ENCODE results near the gene ROCK1. TPM values are rescaled to one million over a fixed set of nuclear protein-coding genes. Genes with fewer than 3 reads are reported as not detected.

ROCK1 gene
- total and polyA plus RNA-seq, 2 donors from 2014 or later: 10.5 to 56.5 TPM

DNA sequence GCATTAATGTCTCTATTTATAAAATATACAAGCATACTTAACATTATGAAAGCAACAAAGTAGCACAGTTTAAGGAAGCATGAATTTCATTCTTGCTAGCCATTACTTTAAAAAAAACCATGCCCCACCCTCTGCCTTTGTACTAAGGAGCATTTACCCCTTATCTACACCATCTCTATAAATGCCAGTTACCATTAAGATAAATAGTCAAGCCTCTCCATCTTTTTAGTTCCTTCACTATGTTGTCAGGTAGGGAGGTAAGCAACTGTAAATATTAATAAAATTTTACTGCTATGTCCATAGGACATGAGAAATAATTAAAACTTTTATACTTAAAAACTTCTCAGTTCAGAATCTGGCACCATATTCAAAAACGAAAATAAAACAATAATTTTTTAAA, 42.1 kb downstream of the ROCK1 start:
- H3K4me1 ChIP-seq (ENCODE audit: control insufficient read depth in 2 of 3, insufficient read depth in 2 of 3, low read depth in 1 of 3, low read length in 3 of 3): peaks cover 0 to 4% (median 0%) of the 10 kb centered on the region in 3 donors
- H3K36me3 ChIP-seq (ENCODE audit: control insufficient read depth in 2 of 3, insufficient read depth in 3 of 3, low read length in 3 of 3): no peaks in the 10 kb centered on the region
- no peak overlapping the region for H3K4me3 ChIP-seq (ENCODE audit: low read length in 3 of 3)
- no peaks in the 10 kb centered on the region for H3K9me3 ChIP-seq (ENCODE audit: control insufficient read depth in 2 of 3, insufficient read depth in 1 of 3, low read length in 3 of 3)
- intact Hi-C loops (cut with DNase I): no loop called here
- TF ChIP-seq, protein P1, sequence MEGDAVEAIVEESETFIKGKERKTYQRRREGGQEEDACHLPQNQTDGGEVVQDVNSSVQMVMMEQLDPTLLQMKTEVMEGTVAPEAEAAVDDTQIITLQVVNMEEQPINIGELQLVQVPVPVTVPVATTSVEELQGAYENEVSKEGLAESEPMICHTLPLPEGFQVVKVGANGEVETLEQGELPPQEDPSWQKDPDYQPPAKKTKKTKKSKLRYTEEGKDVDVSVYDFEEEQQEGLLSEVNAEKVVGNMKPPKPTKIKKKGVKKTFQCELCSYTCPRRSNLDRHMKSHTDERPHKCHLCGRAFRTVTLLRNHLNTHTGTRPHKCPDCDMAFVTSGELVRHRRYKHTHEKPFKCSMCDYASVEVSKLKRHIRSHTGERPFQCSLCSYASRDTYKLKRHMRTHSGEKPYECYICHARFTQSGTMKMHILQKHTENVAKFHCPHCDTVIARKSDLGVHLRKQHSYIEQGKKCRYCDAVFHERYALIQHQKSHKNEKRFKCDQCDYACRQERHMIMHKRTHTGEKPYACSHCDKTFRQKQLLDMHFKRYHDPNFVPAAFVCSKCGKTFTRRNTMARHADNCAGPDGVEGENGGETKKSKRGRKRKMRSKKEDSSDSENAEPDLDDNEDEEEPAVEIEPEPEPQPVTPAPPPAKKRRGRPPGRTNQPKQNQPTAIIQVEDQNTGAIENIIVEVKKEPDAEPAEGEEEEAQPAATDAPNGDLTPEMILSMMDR (IDR thresholded peaks at IDR 0.05; ENCODE audit: borderline replicate concordance, extremely low read depth, insufficient read depth): no peak
- H3K27ac ChIP-seq (ENCODE audit: low read depth in 2 of 2, low read length in 2 of 2): no peak overlapping the region
- no peak for FAIRE-seq
- no peak overlapping the region for H3K9ac ChIP-seq (ENCODE audit: low read length in 3 of 3)
- no peak for DNase-seq
- H3K27me3 ChIP-seq (ENCODE audit: control insufficient read depth, insufficient read depth, low read length): no peaks in the 10 kb centered on the region

DNA sequence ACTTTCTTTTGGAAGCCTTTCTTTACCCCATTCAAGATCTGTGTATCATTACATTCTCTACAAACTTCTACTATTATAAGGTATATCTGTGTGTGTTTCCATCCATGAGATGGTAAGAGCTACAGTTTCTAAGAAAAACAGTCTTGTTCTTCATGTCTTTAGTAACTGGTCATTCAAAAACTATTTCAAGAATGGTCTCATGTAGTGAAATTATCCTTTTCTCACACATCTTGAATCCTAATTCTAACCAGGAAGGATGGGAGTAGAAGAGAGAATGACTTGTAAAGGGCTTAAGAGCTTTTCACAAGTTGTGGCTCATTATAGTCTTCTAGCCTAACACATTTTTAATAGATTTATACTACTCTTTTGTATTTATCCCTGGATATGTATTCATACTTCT, 47.3 kb downstream of the ROCK1 start:
- H3K36me3 ChIP-seq (ENCODE audit: control insufficient read depth in 2 of 3, insufficient read depth in 3 of 3, low read length in 3 of 3): no peaks in the 10 kb centered on the region
- intact Hi-C loops (cut with DNase I): no loop called here
- H3K27ac ChIP-seq (ENCODE audit: low read depth in 2 of 2, low read length in 2 of 2): no peak overlapping the region
- H3K9ac ChIP-seq (ENCODE audit: low read length in 3 of 3): no peak overlapping the region
- no peak overlapping the region for H3K4me3 ChIP-seq (ENCODE audit: low read length in 3 of 3)
- H3K9me3 ChIP-seq (ENCODE audit: control insufficient read depth in 2 of 3, insufficient read depth in 1 of 3, low read length in 3 of 3): no peaks in the 10 kb centered on the region
- no peak for DNase-seq
- no peak for FAIRE-seq
- TF ChIP-seq, protein P1 (IDR thresholded peaks at IDR 0.05; ENCODE audit: borderline replicate concordance, extremely low read depth, insufficient read depth): no peak
- H3K27me3 ChIP-seq (ENCODE audit: control insufficient read depth, insufficient read depth, low read length): no peaks in the 10 kb centered on the region
- no peaks in the 10 kb centered on the region for H3K4me1 ChIP-seq (ENCODE audit: control insufficient read depth in 2 of 3, insufficient read depth in 2 of 3, low read depth in 1 of 3, low read length in 3 of 3)

DNA sequence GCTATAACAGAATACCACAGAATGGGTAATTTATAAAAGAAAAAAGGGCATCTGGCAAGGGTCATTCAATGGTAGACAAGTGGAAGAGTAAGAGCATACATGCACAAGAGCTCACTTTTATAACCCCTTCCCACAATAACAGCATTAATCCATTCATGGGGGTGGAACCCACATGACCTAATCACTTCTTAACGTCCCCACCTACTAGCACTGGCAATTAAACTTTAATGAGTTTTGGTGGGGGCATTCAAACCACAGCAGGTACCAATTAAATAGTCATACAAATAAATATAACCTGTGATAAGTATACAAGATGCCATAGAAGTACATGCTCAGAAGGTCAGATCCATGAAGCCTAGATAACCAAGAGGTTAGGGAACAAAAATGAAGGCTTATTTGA, 48.6 kb downstream of the ROCK1 start:
- no peak overlapping the region for H3K9ac ChIP-seq (ENCODE audit: low read length in 3 of 3)
- TF ChIP-seq, protein P1 (IDR thresholded peaks at IDR 0.05; ENCODE audit: borderline replicate concordance, extremely low read depth, insufficient read depth): no peak

DNA sequence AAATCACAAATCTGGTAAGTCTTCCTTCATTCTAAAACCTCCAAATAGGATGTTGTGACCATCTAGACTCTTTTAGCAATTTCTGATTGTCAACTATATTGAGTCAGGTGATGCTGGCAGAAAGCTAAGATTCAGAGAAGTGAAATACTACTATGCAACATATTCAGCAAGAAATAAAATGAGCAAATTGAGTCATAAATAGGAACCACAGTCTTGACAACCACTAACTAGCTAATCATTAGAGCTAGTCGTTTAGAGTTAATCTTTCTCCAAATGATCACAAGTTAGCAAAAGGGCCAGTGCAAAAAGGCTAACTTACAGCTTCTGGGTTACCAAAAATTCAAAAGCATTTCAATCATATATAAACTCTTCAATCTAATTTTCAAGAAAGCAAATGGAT, 54.5 kb downstream of the ROCK1 start:
- no peaks in the 10 kb centered on the region for H3K36me3 ChIP-seq (ENCODE audit: control insufficient read depth in 2 of 3, insufficient read depth in 3 of 3, low read length in 3 of 3)
- no peak overlapping the region for H3K27ac ChIP-seq (ENCODE audit: low read depth in 2 of 2, low read length in 2 of 2)
- H3K4me1 ChIP-seq (ENCODE audit: control insufficient read depth in 2 of 3, insufficient read depth in 2 of 3, low read depth in 1 of 3, low read length in 3 of 3): no peaks in the 10 kb centered on the region
- no peak for FAIRE-seq
- no peak overlapping the region for H3K4me3 ChIP-seq (ENCODE audit: low read length in 3 of 3)
- no peak for DNase-seq
- TF ChIP-seq, protein P1 (IDR thresholded peaks at IDR 0.05; ENCODE audit: borderline replicate concordance, extremely low read depth, insufficient read depth): no peak
- no peaks in the 10 kb centered on the region for H3K9me3 ChIP-seq (ENCODE audit: control insufficient read depth in 2 of 3, insufficient read depth in 1 of 3, low read length in 3 of 3)
- no peak overlapping the region for H3K9ac ChIP-seq (ENCODE audit: low read length in 3 of 3)
- no peaks in the 10 kb centered on the region for H3K27me3 ChIP-seq (ENCODE audit: control insufficient read depth, insufficient read depth, low read length)
- intact Hi-C loops (cut with DNase I): no loop called here

More for the DNA sequence above, 48.6 kb downstream of the ROCK1 start:
- Histone ChIP-seq H3K9me3 (ENCODE audit: control insufficient read depth in 2 of 3, insufficient read depth in 1 of 3, low read length in 3 of 3) (no peaks in the 10 kb centered on the region), H3K27ac (ENCODE audit: low read depth in 2 of 2, low read length in 2 of 2) (no peak overlapping the region), H3K36me3 (ENCODE audit: control insufficient read depth in 2 of 3, insufficient read depth in 3 of 3, low read length in 3 of 3) (no peaks in the 10 kb centered on the region), H3K4me1 (ENCODE audit: control insufficient read depth in 2 of 3, insufficient read depth in 2 of 3, low read depth in 1 of 3, low read length in 3 of 3) (no peaks in the 10 kb centered on the region), H3K4me3 (ENCODE audit: low read length in 3 of 3) (no peak overlapping the region), H3K27me3 (ENCODE audit: control insufficient read depth, insufficient read depth, low read length) (no peaks in the 10 kb centered on the region)
- intact Hi-C loops (cut with DNase I): no loop called here
- FAIRE-seq: no peak
- DNase-seq: no peak

All from kidney (tissue), 14 donors.